Lower leg skin (tissue), 3 donors: ENCODE measurements around the gene FN3K.

ENCODE experiments used
- CTCF ChIP-seq, 3 donors: fragments of 450-650 bp; IDR thresholded peaks; one replicate each; pipeline ENCODE4 v1.5.1; 2016; ENCODE audit warnings: antibody characterized with exemption in 3 of 3, mild to moderate bottlenecking in 3 of 3, moderate library complexity in 2 of 3
- POLR2A ChIP-seq, 2 donors: fragments of 450-650 bp; IDR thresholded peaks; one replicate each; pipeline ENCODE4 v1.6.1; 2016 to 2017; ENCODE audit warnings: antibody characterized with exemption in 2 of 2, mild to moderate bottlenecking in 1 of 2, moderate library complexity in 1 of 2

GRCh38 chr17:82794781-82795482, 59.5 kb downstream of the FN3K start:
- TF ChIP-seq POLR2A (IDR thresholded peaks at IDR 0.05) (no peak), CTCF (IDR thresholded peaks at IDR 0.05) (no peak)
